Endothelial cell of umbilical vein (primary cell): ENCODE results near the gene SH3PXD2B.

Experiments
- EZH2 ChIP-seq: IDR thresholded peaks from 2 replicates; pipeline ENCODE4 v1.6.1; 2012; ENCODE audit warnings: borderline replicate concordance, low read depth, mild to moderate bottlenecking, moderate library complexity, low read length, inconsistent platforms; ENCODE audit not compliant: severe bottlenecking
- POLR2A ChIP-seq: IDR thresholded peaks from 2 replicates; pipeline ENCODE4 v1.6.1; 2012; ENCODE audit warnings: low read depth, mild to moderate bottlenecking, control low read depth, low read length
- TF ChIP-seq, protein P1 (sequence below), 2 donors: IDR thresholded peaks; 1 replicate in 1 of 2; 2 replicates in 1 of 2; pipeline ENCODE4 v1.5.1; 2011; ENCODE audit warnings: low read length in 2 of 2, mild to moderate bottlenecking in 2 of 2, moderate library complexity in 2 of 2, control low read depth in 1 of 2, inconsistent platforms in 1 of 2, low read depth in 1 of 2; ENCODE audit not compliant: insufficient read depth in 1 of 2; ENCODE audit errors: extremely low read depth in 1 of 2

GRCh38 chr5:172402531-172403188 lies 51.7 kb downstream of the SH3PXD2B start:
- no peak for TF ChIP-seq EZH2
- TF ChIP-seq, protein P1, sequence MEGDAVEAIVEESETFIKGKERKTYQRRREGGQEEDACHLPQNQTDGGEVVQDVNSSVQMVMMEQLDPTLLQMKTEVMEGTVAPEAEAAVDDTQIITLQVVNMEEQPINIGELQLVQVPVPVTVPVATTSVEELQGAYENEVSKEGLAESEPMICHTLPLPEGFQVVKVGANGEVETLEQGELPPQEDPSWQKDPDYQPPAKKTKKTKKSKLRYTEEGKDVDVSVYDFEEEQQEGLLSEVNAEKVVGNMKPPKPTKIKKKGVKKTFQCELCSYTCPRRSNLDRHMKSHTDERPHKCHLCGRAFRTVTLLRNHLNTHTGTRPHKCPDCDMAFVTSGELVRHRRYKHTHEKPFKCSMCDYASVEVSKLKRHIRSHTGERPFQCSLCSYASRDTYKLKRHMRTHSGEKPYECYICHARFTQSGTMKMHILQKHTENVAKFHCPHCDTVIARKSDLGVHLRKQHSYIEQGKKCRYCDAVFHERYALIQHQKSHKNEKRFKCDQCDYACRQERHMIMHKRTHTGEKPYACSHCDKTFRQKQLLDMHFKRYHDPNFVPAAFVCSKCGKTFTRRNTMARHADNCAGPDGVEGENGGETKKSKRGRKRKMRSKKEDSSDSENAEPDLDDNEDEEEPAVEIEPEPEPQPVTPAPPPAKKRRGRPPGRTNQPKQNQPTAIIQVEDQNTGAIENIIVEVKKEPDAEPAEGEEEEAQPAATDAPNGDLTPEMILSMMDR (IDR thresholded peaks at IDR 0.05; ENCODE audit: extremely low read depth in 1 of 2, insufficient read depth in 1 of 2, low read depth in 1 of 2, low read length in 2 of 2): no peak
- no peak for TF ChIP-seq POLR2A
